ENCODE data around the gene PLCD3.

Gene PLCD3

GRCh38 chr17:45101883-45102811 lies 30.2 kb downstream of the PLCD3 start:
- Histone ChIP-seq H3K27me3 (replicated peaks; ENCODE audit: insufficient read depth, low read length) (no peaks in the 10 kb centered on the region), H3F3A (ENCODE audit: insufficient read depth, low read length) (no peaks in the 10 kb centered on the region), H3K79me2 (ENCODE audit: low read length) (peaks cover 3% of the 10 kb centered on the region; the same call in 1 of the 2 replicates), H3K4me2 (ENCODE audit: low read depth, low read length) (no peak overlapping the region), H3K27ac (ENCODE audit: low read length) (no peak overlapping the region), H3K9ac (ENCODE audit: low read length) (no peak overlapping the region), H3K9me3 (replicated peaks; ENCODE audit: insufficient read depth, low read length) (no peaks in the 10 kb centered on the region), H3K4me1 (ENCODE audit: low read length) (no peaks in the 10 kb centered on the region), H2AFZ (ENCODE audit: low read length) (no peak overlapping the region), H3K4me3 (ENCODE audit: low read length) (no peak overlapping the region), H3K9me2 (replicated peaks; ENCODE audit: insufficient read depth, low read length) (no peaks in the 10 kb centered on the region), H4K20me1 (ENCODE audit: insufficient read depth, low read length) (no peaks in the 10 kb centered on the region), H3K36me3 (replicated peaks; ENCODE audit: insufficient read depth, low read length) (peaks cover 22% of the 10 kb centered on the region; the same call in 1 of the 2 replicates)
- no peak for DNase-seq
- no peak for TF ChIP-seq CTCF (IDR thresholded peaks at IDR 0.05; ENCODE audit: low read length)
- no peak for TF ChIP-seq EZH2 (optimal IDR thresholded peaks at IDR 0.05; ENCODE audit: low read depth, low read length)
- no peak for TF ChIP-seq EZH2phosphoT487 (IDR thresholded peaks at IDR 0.05; ENCODE audit: low read length)

GRCh38 chr17:45101546-45101882 lies 30.8 kb downstream of the PLCD3 start:
- DNase-seq, result no peak
- H3K9ac ChIP-seq (ENCODE audit: low read length), result no peak overlapping the region
- no peaks in the 10 kb centered on the region for H3K9me3 ChIP-seq (replicated peaks; ENCODE audit: insufficient read depth, low read length)
- peaks cover 3% of the 10 kb centered on the region; the same call in 1 of the 2 replicates for H3K79me2 ChIP-seq (ENCODE audit: low read length)
- TF ChIP-seq EZH2 (optimal IDR thresholded peaks at IDR 0.05; ENCODE audit: low read depth, low read length), result no peak
- H3K27ac ChIP-seq (ENCODE audit: low read length), result no peak overlapping the region
- H2AFZ ChIP-seq (ENCODE audit: low read length), result no peak overlapping the region
- no peaks in the 10 kb centered on the region for H3F3A ChIP-seq (ENCODE audit: insufficient read depth, low read length)
- H3K27me3 ChIP-seq (replicated peaks; ENCODE audit: insufficient read depth, low read length), result no peaks in the 10 kb centered on the region
- peaks cover 19% of the 10 kb centered on the region; the same call in 1 of the 2 replicates for H3K36me3 ChIP-seq (replicated peaks; ENCODE audit: insufficient read depth, low read length)
- no peaks in the 10 kb centered on the region for H3K9me2 ChIP-seq (replicated peaks; ENCODE audit: insufficient read depth, low read length)
- H3K4me2 ChIP-seq (ENCODE audit: low read depth, low read length), result no peak overlapping the region
- H4K20me1 ChIP-seq (ENCODE audit: insufficient read depth, low read length), result no peaks in the 10 kb centered on the region
- no peaks in the 10 kb centered on the region for H3K4me1 ChIP-seq (ENCODE audit: low read length)
- no peak overlapping the region for H3K4me3 ChIP-seq (ENCODE audit: low read length)

GRCh38 chr17:45098869-45099616 lies 33.3 kb downstream of the PLCD3 start:
- Histone ChIP-seq H3K9me3 (replicated peaks; ENCODE audit: insufficient read depth, low read length) (no peaks in the 10 kb centered on the region), H3K4me2 (ENCODE audit: low read depth, low read length) (no peak overlapping the region), H4K20me1 (ENCODE audit: insufficient read depth, low read length) (no peaks in the 10 kb centered on the region), H2AFZ (ENCODE audit: low read length) (no peak overlapping the region), H3K4me3 (ENCODE audit: low read length) (no peak overlapping the region), H3K9me2 (replicated peaks; ENCODE audit: insufficient read depth, low read length) (no peaks in the 10 kb centered on the region), H3K79me2 (ENCODE audit: low read length) (peaks cover 3% of the 10 kb centered on the region; the same call in 1 of the 2 replicates), H3K27ac (ENCODE audit: low read length) (no peak overlapping the region), H3K9ac (ENCODE audit: low read length) (no peak overlapping the region), H3F3A (ENCODE audit: insufficient read depth, low read length) (no peaks in the 10 kb centered on the region), H3K27me3 (replicated peaks; ENCODE audit: insufficient read depth, low read length) (no peaks in the 10 kb centered on the region), H3K36me3 (replicated peaks; ENCODE audit: insufficient read depth, low read length) (peaks cover 19% of the 10 kb centered on the region), H3K4me1 (ENCODE audit: low read length) (no peaks in the 10 kb centered on the region)
- TF ChIP-seq CTCF (IDR thresholded peaks at IDR 0.05; ENCODE audit: low read length) (peak; percentile 82), EZH2phosphoT487 (IDR thresholded peaks at IDR 0.05; ENCODE audit: low read length) (no peak)
- peak; percentile 62 for DNase-seq
